ENCODE measurements around the gene TUBA4A.

- TF ChIP-seq CTCF (IDR thresholded peaks at IDR 0.05; ENCODE audit: insufficient read depth, low read length) (no peak), REST (IDR thresholded peaks at IDR 0.05; ENCODE audit: insufficient replicate concordance, low read depth) (no peak)
Observed at GRCh38 chr2:219213486-219214071, 40.1 kb downstream of the TUBA4A start.
